AG09319 (cell line): Measurements from ENCODE around the gene NOXA1.
A peak's percentile ranks its signal among the peaks of the same experiment; 100 is the strongest.

ENCODE experiments used
- DNase-seq: peaks from one replicate; pipeline ENCODE4 v3.0.0-alpha.2; 2010; ENCODE audit warnings: low read depth; ENCODE audit errors: extremely low read depth
- TF ChIP-seq, protein P1 (sequence below): IDR thresholded peaks from 2 replicates; pipeline ENCODE4 v1.5.1; 2011; ENCODE audit warnings: low read depth, mild to moderate bottlenecking, inconsistent platforms, low read length, moderate library complexity

NOXA1 gene

GRCh38 chr9:137478613-137478961 is 55.4 kb downstream of the NOXA1 start:
- no peak for DNase-seq
- TF ChIP-seq, protein P1, sequence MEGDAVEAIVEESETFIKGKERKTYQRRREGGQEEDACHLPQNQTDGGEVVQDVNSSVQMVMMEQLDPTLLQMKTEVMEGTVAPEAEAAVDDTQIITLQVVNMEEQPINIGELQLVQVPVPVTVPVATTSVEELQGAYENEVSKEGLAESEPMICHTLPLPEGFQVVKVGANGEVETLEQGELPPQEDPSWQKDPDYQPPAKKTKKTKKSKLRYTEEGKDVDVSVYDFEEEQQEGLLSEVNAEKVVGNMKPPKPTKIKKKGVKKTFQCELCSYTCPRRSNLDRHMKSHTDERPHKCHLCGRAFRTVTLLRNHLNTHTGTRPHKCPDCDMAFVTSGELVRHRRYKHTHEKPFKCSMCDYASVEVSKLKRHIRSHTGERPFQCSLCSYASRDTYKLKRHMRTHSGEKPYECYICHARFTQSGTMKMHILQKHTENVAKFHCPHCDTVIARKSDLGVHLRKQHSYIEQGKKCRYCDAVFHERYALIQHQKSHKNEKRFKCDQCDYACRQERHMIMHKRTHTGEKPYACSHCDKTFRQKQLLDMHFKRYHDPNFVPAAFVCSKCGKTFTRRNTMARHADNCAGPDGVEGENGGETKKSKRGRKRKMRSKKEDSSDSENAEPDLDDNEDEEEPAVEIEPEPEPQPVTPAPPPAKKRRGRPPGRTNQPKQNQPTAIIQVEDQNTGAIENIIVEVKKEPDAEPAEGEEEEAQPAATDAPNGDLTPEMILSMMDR = no peak

GRCh38 chr9:137478962-137479861 is 56.0 kb downstream of the NOXA1 start:
- no peak for DNase-seq
- TF ChIP-seq, protein P1 = no peak

DNA sequence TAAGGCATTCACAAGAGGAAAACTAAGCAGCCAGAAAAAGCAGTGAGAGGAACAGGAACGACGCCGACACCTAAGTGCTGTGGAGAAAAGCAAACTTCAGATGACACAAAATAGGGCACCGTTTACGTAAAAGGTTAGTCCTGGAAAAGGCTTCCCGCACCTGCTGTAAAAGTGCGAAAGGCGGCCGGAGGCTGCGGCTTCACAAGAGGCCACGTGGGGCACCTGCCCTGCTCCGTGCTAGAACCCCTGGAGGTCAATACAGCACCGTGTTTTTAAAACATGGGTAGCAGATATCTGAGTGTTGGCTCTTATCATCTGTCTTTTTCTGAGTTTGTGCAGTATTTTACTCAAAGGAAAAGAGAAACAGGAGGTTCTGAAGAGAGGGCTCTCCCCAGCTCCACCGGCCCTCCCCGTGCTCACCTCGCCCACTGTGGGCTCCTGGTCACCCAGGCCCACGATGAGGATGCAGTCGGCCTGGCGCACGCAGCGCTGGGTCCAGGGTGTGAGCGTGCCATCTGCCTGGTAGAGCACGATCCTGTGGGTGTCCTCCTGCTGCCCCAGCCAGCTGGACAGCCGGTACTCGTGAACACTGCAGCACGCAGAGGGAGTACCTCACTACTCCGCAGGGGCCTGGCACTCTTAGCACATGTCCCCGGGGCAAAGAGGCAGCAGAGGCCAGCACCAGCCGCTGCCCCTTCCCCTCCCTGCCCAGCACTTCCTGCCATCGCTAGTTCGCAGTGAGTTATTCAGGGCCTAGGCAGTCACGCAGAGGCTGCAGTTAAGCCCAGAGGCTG is 56.9 kb downstream of the NOXA1 start:
- TF ChIP-seq, protein P1 = no peak
- DNase-seq = no peak

- DNase-seq = no peak
- TF ChIP-seq, protein P1 = no peak
Observed at GRCh38 chr9:137480686-137481683, 57.8 kb downstream of the NOXA1 start.

- TF ChIP-seq, protein P1 = no peak
Observed at GRCh38 chr9:137482094-137482781, 59.0 kb downstream of the NOXA1 start.

More at GRCh38 chr9:137482094-137482781, 59.0 kb downstream of the NOXA1 start:
- peak; percentile 57 for DNase-seq
